Measurements from ENCODE around the gene DAZAP1. TPM values are rescaled to one million over a fixed set of nuclear protein-coding genes. Genes with fewer than 3 reads are reported as not detected.

Gene DAZAP1
- total RNA-seq, 1 experiment from 2014 or later = 165 TPM

DNA sequence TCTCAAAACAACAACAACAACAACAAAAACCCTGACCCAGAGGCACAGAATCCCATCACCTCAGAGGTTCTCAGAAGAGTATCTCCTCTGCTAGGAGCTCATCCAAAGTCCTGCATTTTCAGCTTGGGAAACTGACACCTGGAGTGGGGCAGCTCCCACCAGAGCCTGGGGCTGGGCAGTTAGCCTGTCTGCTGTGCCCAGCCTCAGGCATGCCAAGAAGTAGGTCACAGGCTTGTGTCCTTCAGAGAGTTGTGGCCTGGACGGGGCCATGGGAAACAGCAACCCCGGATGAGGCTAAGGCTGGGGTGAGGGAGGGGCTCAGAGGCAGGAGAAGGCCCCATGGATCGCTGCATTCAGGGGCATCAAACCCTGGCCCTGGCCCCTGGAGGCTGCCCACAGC is 21.6 kb upstream of the DAZAP1 start:
- intact Hi-C loops (cut with micrococcal nuclease; ENCODE audit: unreplicated experiment) = no loop called here
- H3K27ac Mint-ChIP-seq (ENCODE audit: unreplicated experiment) = no peak overlapping the region
- ChIA-PET POLR2A (no interaction called here), CTCF (no interaction called here)
- Histone ChIP-seq H3K27me3 (replicated peaks; ENCODE audit: control insufficient read depth, insufficient read depth, low read length) (no peaks in the 10 kb centered on the region), H3K4me3 (ENCODE audit: low read depth, low read length) (no peak overlapping the region), H3K9me3 (no peaks in the 10 kb centered on the region), H3K36me3 (ENCODE audit: control insufficient read depth, insufficient read depth, low read length) (peaks cover 2% of the 10 kb centered on the region; the same call in 1 of the 2 replicates), H3K4me1 (0 out of 2 replicates have a peak, but pooled peaks cover 3% of the 10 kb centered on the region)
- peaks cover 6% of the 10 kb centered on the region for H3K27me3 Mint-ChIP-seq (ENCODE audit: insufficient read depth, unreplicated experiment)
- no peak overlapping the region for H3K4me3 Mint-ChIP-seq (ENCODE audit: unreplicated experiment)
- H3K4me1 Mint-ChIP-seq (ENCODE audit: low read depth, unreplicated experiment) = peaks cover 8% of the 10 kb centered on the region
- H3K9me3 Mint-ChIP-seq (ENCODE audit: unreplicated experiment) = no peaks in the 10 kb centered on the region
- BruUV-seq (replicated peaks) = no TSS peak
- TF ChIP-seq, protein P1, sequence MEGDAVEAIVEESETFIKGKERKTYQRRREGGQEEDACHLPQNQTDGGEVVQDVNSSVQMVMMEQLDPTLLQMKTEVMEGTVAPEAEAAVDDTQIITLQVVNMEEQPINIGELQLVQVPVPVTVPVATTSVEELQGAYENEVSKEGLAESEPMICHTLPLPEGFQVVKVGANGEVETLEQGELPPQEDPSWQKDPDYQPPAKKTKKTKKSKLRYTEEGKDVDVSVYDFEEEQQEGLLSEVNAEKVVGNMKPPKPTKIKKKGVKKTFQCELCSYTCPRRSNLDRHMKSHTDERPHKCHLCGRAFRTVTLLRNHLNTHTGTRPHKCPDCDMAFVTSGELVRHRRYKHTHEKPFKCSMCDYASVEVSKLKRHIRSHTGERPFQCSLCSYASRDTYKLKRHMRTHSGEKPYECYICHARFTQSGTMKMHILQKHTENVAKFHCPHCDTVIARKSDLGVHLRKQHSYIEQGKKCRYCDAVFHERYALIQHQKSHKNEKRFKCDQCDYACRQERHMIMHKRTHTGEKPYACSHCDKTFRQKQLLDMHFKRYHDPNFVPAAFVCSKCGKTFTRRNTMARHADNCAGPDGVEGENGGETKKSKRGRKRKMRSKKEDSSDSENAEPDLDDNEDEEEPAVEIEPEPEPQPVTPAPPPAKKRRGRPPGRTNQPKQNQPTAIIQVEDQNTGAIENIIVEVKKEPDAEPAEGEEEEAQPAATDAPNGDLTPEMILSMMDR (IDR thresholded peaks at IDR 0.05; ENCODE audit: insufficient read depth in 1 of 2, low read depth in 1 of 2, low read length in 1 of 2, severe bottlenecking in 1 of 2, unreplicated experiment in 1 of 2) = no peak
- H3K36me3 Mint-ChIP-seq (ENCODE audit: insufficient read depth, unreplicated experiment) = peaks cover 34% of the 10 kb centered on the region
- no peak for DNase-seq

DNA sequence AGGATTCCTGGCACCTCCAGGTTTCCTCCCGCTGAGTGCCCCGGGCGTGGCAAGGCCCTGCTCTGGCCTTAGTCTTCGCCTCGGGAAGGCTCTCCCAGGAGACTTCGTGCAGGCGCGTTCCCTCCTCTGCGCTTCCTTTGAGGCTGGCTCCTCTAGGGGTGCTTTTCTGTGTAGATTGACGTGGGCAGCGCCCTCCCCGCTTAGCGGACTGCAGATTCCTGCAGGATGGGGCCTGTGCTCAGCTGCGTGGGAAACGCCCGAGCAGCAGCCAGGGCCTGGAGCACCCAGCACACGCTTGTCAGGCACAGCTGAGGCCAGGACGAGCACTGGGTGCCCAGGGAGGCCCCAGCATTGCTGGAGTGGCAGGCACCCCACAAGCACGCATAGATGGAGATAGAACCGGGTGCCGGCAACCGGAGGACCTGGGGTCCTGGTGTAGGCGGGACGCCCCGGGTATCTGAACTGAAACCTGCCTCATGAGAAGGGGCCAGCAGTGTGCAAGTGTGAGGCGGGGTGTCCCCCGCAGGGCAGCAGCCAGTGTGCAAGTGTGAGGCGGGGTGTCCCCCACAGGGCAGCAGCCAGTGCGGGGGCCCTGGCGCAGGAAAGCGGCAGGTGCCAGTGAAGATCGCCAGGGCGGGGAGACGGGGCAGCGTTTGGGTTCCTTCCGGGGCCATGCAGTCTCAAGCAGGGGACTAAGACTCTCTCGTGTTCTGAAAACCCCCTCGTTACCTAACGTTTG is 20.3 kb upstream of the DAZAP1 start:
- no peak overlapping the region for H3K4me3 ChIP-seq (ENCODE audit: low read depth, low read length)
- CTCF ChIA-PET = no interaction called here
- peaks cover 4% of the 10 kb centered on the region; the same call in 1 of the 2 replicates for H3K36me3 ChIP-seq (ENCODE audit: control insufficient read depth, insufficient read depth, low read length)
- H3K4me3 Mint-ChIP-seq (ENCODE audit: unreplicated experiment) = no peak overlapping the region
- H3K36me3 Mint-ChIP-seq (ENCODE audit: insufficient read depth, unreplicated experiment) = peaks cover 47% of the 10 kb centered on the region
- peaks cover 8% of the 10 kb centered on the region for H3K4me1 Mint-ChIP-seq (ENCODE audit: low read depth, unreplicated experiment)
- H3K27me3 ChIP-seq (replicated peaks; ENCODE audit: control insufficient read depth, insufficient read depth, low read length) = no peaks in the 10 kb centered on the region
- no TSS peak for BruUV-seq (replicated peaks)
- peaks cover 6% of the 10 kb centered on the region for H3K27me3 Mint-ChIP-seq (ENCODE audit: insufficient read depth, unreplicated experiment)
- TF ChIP-seq, protein P1 (IDR thresholded peaks at IDR 0.05; ENCODE audit: insufficient read depth in 1 of 2, low read depth in 1 of 2, low read length in 1 of 2, severe bottlenecking in 1 of 2, unreplicated experiment in 1 of 2) = no peak
- DNase-seq = no peak
- no peaks in the 10 kb centered on the region for H3K9me3 ChIP-seq
- no peaks in the 10 kb centered on the region for H3K9me3 Mint-ChIP-seq (ENCODE audit: unreplicated experiment)
- intact Hi-C loops (cut with micrococcal nuclease; ENCODE audit: unreplicated experiment) = no loop called here
- 0 out of 2 replicates have a peak, but pooled peaks cover 3% of the 10 kb centered on the region for H3K4me1 ChIP-seq
- H3K27ac Mint-ChIP-seq (ENCODE audit: unreplicated experiment) = no peak overlapping the region
- POLR2A ChIA-PET = no interaction called here

DNA sequence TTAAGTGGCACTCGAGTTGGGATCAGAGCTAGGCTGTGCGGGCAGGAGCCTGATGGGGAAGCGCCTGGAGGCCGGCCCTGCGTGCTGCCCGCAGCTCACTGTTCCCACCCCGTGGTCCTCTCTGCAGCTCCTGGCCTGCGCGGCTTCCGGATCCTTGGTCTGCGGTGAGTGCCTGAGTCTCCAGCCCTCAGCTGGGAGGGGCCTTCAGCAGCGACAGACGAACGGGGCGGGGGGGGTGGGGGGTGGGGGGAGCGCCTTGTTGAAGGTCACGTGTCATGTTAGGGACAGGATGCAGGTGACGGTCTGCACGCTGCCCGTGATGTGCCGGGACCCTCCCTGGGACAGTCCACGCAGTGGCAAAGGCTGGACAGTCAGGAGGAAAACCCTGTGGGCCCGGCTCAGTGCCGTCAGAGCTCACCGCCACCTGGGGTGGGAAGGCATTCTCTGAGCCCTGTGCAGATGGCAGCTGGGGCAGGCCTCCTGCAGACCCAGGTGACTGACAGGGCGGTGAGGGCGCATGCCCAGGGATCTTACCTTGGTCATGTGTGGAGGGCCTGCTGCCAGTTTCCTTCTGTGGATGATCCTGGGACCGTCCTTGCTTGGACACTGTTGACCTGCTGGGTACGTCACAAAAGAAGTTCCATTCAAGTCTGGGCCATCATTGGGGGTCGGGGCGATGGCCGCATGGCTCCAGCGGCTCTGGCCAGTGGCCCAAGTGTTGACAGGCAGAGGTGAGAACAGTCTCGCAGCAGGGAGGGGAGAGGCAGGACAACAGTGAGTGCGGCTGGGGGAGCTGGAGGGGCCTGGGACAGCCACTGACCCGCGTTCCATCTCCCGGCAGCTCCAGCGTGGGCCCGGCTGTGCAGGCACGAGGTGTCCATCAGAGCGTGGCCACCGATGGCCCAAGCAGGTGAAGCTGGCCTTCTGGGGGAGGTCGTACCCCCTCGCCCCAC is 19.4 kb upstream of the DAZAP1 start:
- H3K4me3 Mint-ChIP-seq (ENCODE audit: unreplicated experiment) = no peak overlapping the region
- no peak for DNase-seq
- TF ChIP-seq, protein P1 (IDR thresholded peaks at IDR 0.05; ENCODE audit: insufficient read depth in 1 of 2, low read depth in 1 of 2, low read length in 1 of 2, severe bottlenecking in 1 of 2, unreplicated experiment in 1 of 2) = no peak
- Histone ChIP-seq H3K9me3 (no peaks in the 10 kb centered on the region), H3K27me3 (replicated peaks; ENCODE audit: control insufficient read depth, insufficient read depth, low read length) (no peaks in the 10 kb centered on the region), H3K36me3 (ENCODE audit: control insufficient read depth, insufficient read depth, low read length) (peaks cover 4% of the 10 kb centered on the region; the same call in 1 of the 2 replicates), H3K4me1 (0 out of 2 replicates have a peak, but pooled peaks cover 3% of the 10 kb centered on the region), H3K4me3 (ENCODE audit: low read depth, low read length) (no peak overlapping the region)
- H3K4me1 Mint-ChIP-seq (ENCODE audit: low read depth, unreplicated experiment) = peaks cover 6% of the 10 kb centered on the region
- POLR2A ChIA-PET = no interaction called here
- no peaks in the 10 kb centered on the region for H3K9me3 Mint-ChIP-seq (ENCODE audit: unreplicated experiment)
- peaks cover 4% of the 10 kb centered on the region for H3K27me3 Mint-ChIP-seq (ENCODE audit: insufficient read depth, unreplicated experiment)
- H3K36me3 Mint-ChIP-seq (ENCODE audit: insufficient read depth, unreplicated experiment) = peaks cover 52% of the 10 kb centered on the region
- intact Hi-C loops (cut with micrococcal nuclease; ENCODE audit: unreplicated experiment) = no loop called here
- H3K27ac Mint-ChIP-seq (ENCODE audit: unreplicated experiment) = no peak overlapping the region
- no TSS peak for BruUV-seq (replicated peaks)
- CTCF ChIA-PET = no interaction called here

All from Caco-2 (cell line).